ENCODE data around the gene HSPH1. TPM values are rescaled to one million over a fixed set of nuclear protein-coding genes. Genes with fewer than 3 reads are reported as not detected.
"Not testable (repeated sequence)": the region's sequence is repeated elsewhere in the genome, so short reads cannot be mapped to it uniquely, and the experiment has no call there.

HSPH1 gene
- total RNA-seq, 1 experiment from 2014 or later = 98.4 TPM

DNA sequence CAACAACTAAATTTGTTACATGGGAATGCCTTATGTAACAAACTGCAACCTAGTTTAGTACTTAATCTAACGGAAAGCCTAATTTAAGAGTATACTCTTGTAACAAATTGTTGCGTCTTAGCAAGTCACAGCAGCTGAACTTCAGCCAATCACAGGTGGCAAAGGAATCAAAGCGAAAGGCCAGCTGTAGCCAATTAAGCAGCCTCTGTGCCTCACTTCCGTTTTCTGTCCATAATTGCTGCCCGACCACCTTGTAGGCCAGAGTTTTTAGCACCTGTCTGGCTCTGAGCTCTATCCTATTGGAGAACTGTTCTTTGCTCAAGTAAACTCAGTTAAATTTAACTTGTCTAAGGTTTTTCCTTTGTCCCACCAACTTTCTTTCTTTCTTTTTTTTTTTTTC, 18.1 kb upstream of the HSPH1 start:
- in situ Hi-C loops (cut with HindIII; ENCODE audit: low sequenced_read_pairs) = no loop called here
- no peak for DNase-seq (ENCODE audit: low spot score)

DNA sequence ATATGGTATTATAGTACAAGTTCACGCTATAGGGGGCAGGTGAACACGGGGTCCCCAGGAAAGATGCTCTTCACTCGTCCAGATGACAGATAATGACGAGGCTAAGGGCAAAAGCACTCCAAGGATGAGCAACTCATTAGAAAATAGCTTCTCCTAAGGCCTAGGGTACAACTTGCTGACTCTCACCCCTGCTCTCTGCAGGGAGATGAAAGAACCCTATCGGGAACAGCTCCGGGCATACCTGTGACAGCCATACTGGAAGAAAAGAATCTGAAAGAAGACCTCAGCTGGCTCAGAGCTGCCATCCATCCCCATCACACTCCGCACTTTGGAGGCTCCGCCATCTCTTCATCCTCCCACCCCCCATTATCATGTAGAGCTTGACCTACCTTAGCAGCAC, 17.5 kb upstream of the HSPH1 start:
- no peak for DNase-seq (ENCODE audit: low spot score)
- in situ Hi-C loops (cut with HindIII; ENCODE audit: low sequenced_read_pairs) = no loop called here

DNA sequence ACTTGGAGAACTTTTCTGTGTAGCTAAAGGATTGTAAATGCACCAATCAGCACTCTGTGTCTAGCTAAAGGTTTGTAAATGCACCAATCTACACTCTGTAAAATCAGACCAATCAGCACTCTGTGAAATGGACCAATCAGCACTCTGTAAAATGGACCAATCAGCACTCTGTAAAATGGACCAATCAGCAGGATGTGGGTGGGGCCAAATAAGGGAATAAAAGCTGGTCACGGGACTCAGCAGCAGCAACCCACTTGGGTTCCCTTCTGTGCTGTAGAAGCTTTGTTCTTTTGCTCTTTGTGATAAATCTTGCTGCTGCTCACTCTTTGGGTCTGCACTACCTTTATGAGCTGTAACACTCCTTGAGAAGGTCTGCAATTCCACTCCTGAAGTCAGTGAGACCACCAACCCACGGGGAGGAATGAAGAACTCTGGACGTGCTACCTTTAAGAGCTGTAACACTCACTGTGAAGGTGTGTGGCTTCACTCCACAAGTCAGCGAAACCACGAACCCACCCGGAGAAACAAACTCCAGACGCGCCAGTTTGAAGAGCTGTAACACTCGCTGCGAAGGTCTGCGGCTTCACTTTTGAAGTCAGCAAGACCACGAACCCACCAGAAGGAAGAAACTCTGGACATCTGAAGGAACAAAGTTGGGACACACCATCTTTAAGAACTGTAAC, 16.2 kb upstream of the HSPH1 start:
- in situ Hi-C loops (cut with HindIII; ENCODE audit: low sequenced_read_pairs) = not testable (repeated sequence)

DNA sequence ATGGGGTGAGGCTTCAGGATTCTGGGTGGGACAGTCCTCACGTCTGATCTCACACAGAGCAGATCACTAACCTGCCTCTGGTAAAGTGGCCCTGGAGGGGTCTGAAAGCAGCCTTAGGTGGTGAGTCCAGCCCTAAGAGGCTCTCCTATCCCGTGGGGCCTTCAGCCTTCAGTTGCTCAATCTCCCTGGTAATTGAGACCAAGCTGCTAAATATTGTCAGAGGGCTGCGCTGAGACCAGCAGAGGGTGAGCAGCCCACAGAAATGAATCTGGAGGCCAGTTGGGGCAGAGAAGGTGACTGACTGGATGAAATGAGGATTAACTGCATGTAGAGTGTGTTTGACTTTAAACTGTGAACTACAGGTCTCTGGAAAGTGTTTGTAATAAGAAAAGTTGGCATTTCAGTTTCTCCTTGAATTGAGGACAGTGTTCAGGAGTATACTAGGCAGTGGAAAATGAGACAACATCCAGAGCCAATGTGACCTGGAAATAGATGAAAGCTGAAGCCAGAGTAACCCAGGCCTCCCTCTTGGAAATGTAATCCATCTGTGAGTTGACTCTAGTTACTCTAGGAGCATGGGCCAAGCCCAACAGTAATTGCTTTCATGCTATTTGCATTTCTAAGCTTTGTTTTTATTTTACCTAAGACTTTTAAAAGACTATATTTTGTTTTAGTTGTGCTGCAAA, 14.3 kb upstream of the HSPH1 start:
- in situ Hi-C loops (cut with HindIII; ENCODE audit: low sequenced_read_pairs) = no loop called here
- no peak for DNase-seq (ENCODE audit: low spot score)

More for the DNA sequence above, 16.2 kb upstream of the HSPH1 start:
- DNase-seq (ENCODE audit: low spot score) = not testable (repeated sequence)

DNA sequence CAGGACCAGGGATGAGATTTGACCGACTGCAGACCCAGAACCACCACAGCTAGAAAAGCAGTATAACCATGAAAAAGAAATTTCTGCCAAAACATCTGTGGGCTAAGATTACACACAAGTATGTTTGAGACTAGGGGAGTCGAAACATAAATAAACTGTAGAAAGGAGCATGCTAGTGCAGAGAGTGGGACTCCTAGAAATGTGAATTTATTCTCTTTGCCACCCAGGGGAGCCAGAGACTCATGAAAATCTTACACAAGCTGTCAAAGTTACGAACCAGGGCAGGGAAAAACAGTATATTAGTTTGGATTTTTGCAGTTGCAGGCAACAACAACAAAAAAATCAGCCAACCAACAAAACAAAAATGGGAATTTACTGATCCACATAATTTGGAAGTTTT, 12.3 kb upstream of the HSPH1 start:
- in situ Hi-C loops (cut with HindIII; ENCODE audit: low sequenced_read_pairs) = no loop called here
- DNase-seq (ENCODE audit: low spot score) = no peak

DNA sequence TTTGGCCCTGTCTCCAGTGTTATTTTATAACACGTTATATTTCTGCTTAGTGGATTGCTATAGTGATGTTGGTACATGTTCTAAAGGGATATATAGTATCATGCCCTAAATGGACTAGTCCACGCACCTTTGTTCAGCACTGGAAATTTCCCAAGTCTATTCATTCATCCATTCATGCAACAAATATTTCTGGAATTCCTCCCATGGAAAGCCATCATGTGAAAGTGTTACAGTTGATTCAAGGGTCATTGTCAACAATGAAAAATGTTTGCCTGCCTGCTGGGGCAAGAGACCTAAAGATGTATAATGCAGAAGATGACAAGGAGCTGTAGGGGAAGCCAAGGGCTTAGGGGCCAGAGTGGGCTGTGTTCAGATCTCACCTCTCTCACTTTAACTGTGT, 10.8 kb upstream of the HSPH1 start:
- in situ Hi-C loops (cut with HindIII; ENCODE audit: low sequenced_read_pairs) = no loop called here
- DNase-seq (ENCODE audit: low spot score) = no peak

DNA sequence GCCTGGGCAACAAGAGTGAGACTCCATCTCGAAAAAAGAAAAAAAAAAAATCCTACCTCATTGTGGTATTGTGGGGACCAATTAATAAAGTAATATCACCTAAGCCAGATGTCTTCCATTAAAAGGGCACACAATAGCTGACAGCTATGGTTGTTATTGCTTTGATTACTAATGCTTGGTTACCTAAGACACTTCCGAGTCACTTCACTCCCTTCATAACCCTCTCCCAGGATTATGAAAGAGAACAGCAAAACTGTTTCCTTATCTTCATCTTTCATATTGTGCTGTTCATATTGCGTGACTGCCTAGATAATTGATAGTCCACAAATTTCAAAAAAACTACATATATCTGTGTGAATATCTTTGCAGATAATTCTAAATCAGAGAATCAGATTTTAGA, 10.3 kb upstream of the HSPH1 start:
- in situ Hi-C loops (cut with HindIII; ENCODE audit: low sequenced_read_pairs) = no loop called here
- no peak for DNase-seq (ENCODE audit: low spot score)

DNA sequence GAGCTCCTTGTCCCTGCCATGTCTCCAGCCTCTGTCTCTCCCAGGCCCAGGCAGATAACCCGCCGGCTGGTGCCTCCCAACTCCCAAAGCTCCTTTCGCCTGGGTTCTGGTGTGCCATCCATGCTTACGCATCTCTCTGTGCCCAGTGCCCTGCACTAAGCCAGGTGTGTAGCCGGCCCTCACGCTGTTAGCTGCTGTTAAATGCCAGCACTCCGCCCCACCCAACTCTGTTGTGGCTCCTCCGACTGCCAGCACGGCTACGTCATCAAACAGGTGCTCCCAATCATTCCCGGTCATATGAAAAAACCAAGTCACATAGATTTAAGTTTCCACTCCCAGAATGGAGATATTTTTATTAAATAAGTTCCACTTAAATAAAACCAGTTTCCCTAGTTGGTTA, 7.0 kb upstream of the HSPH1 start:
- in situ Hi-C loops (cut with HindIII; ENCODE audit: low sequenced_read_pairs) = no loop called here
- DNase-seq (ENCODE audit: low spot score) = no peak

DNA sequence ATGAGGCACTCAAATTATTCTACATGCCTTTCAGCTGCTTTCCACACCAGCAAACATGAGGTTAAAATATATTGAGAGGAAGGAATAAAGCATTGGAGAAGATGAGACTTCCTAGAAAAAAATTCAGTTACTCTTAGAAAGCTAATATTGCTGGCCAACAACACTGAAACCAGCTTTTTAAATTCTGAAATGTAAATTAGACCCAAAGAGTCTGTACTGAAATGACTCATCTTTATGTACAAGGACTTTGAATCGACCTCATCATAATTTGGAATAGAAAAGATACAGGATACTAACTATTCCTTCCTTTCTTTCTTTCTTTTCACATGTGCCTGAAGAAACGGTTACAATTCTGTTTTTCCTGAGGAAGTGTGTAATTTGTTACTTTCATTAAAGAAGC, 6.5 kb upstream of the HSPH1 start:
- in situ Hi-C loops (cut with HindIII; ENCODE audit: low sequenced_read_pairs) = no loop called here

DNA sequence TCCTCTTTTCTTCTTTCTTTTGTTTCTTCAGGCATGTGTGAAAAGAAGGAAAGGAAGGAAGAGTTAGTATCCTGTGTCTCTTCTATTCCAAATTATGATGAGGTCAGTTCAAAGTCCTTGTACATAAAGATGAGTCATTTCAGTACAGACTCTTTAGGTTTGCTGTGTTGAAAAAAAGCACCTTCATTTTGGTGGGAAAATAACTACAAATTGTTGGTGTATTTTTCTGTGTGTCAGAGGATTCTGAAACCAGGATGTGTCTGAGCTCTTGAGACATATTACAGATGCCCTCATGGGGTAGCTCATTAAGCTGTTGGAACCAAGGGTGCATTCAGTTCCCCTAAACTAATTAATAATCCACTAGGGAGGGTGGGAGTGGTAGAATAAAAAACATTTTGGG, 5.8 kb upstream of the HSPH1 start:
- in situ Hi-C loops (cut with HindIII; ENCODE audit: low sequenced_read_pairs) = no loop called here
- DNase-seq (ENCODE audit: low spot score) = no peak

More for the DNA sequence above, 6.5 kb upstream of the HSPH1 start:
- no peak for DNase-seq (ENCODE audit: low spot score)

DNA sequence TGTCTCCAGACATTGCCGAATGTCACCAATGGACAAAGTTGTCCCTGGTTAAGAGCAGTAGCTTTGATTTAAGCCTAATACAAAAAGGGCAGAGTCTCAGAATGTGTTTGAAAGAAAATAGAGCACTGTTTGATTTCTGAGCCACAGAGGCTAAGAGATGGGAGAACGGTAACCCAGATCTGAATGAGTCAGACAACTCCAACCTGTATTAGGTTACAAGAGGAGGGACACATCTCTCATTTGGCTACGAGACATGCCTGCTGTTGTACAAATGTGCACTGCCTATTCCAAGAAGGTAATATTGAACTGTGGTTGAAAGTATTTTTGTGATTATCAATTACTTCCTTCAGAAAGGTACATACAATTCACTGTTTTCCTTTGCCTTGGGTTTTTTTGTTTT, 4.9 kb upstream of the HSPH1 start:
- in situ Hi-C loops (cut with HindIII; ENCODE audit: low sequenced_read_pairs) = no loop called here
- no peak for DNase-seq (ENCODE audit: low spot score)

DNA sequence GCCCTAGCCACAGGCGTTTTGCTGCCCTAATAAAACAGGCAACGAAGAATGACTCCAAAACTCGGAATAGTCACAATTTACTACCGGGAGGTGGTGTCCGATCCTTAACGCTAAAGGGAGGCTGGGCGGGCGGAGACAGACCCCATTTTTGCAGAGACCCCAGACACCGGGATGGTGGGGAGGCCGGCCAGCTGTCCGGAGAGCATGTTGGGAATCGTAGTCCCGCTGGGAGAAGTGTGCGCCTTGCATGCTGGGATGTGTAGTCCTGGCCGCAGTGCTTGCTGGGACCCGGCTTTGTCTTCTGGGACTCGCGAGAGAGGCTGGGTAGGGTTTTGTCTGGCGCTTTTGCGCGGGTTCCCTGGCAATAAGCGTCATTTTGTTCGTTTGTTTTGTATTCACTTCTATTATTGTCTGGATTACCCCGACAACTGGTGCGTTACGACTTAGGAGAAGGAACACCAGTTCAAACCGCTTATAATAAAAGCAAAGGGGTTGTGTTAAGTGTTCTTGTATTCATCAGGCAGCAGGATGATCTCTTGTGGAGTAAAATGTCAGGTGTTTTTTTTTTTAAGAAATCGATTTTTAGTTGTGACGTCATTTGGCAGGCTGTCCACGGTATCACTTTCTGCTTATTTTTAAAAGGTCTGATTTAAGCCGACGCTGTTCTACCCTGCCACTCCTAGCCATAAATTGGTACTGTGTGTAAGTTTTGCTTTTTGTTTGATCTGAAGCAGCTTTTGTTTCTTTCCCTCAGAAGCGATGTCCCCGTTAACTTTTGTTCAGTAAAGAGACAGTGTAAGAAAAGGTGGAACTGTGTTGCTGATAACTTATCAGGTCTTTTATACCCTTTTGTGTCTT, 676 bp upstream of the HSPH1 start:
- DNase-seq (ENCODE audit: low spot score) = peak; percentile 97
- in situ Hi-C loops (cut with HindIII; ENCODE audit: low sequenced_read_pairs) = no loop called here

DNA sequence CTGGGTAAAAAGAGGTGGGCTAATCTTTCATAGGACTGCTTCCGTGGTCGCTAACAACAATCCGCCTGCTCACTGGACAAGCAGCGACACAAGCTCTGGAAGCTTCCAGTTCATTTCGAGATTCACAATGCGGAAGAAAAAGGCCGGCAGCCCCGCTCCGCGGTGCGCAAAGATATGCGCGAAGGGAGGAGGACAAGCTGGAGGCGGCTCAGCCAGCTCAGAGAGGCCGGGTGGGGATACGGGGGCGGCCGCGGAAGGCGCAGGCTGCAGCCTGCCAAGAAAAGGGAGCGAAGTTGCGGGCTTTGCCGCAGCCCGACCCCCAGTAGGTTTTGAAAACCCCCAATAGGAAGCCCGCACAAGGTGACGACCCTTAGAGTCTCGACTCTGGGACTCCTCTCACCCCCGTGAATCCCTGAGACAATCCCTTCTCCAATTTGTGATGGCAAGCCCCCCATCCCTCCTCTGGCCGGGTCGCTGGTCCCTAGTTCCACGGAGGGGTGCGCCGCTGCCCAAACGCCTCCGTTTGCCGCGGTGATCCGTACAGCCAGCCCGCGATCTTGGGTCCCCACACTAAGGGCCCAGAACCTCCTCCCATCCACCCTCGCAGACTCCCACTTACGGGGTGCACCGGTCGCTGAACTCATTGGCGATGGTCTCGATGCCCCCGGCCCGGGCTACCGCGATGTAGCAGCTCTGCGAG, 697 bp downstream of the HSPH1 start:
- in situ Hi-C loops (cut with HindIII; ENCODE audit: low sequenced_read_pairs) = no loop called here
- peak; percentile 49 for DNase-seq (ENCODE audit: low spot score)

DNA sequence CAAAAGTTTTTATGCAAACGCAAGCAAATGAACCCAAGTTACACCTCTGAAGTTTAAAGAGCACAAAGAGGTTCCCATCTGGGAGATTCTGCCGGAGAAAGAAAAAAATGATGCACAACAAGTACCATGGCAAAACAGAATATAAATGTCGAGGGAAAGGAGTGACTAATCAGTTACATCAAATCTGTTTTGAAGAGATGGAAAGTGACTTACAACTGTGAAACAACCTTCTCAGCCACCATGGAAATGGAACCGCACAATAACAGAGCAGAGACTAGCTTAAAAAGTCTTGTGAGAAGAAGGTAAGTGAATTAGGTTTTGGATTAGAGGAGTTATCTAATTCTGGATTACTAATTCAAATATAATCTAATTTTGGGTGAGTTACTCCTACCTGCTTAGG, 2.4 kb downstream of the HSPH1 start:
- DNase-seq (ENCODE audit: low spot score) = no peak
- in situ Hi-C loops (cut with HindIII; ENCODE audit: low sequenced_read_pairs) = no loop called here

DNA sequence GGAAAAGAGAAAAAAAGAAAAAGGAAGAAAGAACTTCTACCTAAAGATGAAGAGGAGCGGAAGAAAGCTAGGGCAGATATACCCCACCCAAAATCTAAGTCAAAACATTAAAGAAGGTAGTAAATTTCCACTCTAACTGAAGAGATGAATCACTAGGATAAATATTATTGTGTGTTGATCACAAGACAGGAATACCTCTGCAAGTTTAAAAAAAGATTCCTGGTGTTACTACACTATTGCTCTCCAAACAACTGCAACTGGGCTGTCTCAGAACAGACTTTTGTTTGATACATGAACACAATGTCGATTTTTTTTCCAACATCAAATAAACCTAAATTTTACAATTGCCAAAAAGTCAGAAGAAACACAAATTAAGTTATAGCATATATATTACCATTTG, 6.8 kb downstream of the HSPH1 start:
- in situ Hi-C loops (cut with HindIII; ENCODE audit: low sequenced_read_pairs) = no loop called here
- DNase-seq (ENCODE audit: low spot score) = no peak

DNA sequence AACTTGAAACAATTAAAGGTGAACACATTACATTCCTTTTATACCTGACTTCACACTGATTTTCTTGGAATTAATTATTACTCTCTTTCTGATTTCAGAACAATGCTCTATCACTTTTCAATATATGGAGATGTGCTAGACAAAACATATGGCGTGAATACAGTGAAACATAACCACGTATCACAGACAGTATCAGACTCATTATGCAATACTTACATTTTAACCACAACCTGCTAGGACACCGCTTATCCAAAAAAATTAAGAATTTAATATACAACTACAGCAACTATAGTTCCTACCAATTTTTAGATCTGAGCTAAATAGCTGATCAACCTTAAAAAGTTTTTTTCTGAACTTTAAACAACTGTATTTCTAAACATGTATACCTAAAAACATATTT, 9.9 kb downstream of the HSPH1 start:
- no peak for DNase-seq (ENCODE audit: low spot score)
- in situ Hi-C loops (cut with HindIII; ENCODE audit: low sequenced_read_pairs) = no loop called here

DNA sequence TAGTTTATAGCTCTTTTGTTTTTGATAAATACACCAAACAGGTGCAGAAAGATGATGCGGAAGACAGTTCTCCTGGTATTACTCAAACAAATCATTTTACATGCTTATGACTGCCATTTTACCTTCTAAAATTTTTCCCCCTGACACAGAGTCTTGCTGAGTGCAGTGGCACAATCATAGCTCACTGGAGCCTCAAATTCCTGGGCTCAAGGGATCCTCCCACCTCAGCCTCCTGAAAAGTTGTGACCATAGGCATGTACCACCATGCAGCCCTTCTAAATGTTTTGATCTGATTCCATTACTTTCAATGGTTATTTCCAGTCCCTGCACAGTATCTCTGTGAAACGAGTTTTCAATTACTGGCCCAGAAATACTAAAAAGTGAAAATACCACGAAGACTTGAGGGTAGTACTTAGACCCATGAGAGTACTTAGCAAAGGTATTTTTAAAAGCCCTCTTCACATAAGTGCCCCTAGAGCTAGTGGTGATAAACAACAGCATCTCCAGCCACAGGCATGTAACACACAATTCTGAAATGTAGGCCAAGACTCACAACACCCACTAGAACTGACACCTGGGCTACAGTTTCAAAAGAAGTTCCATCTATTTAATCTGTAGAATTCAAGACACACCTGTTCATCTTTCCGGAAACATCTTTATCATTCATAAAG, 11.3 kb downstream of the HSPH1 start:
- in situ Hi-C loops (cut with HindIII; ENCODE audit: low sequenced_read_pairs) = no loop called here
- no peak for DNase-seq (ENCODE audit: low spot score)

DNA sequence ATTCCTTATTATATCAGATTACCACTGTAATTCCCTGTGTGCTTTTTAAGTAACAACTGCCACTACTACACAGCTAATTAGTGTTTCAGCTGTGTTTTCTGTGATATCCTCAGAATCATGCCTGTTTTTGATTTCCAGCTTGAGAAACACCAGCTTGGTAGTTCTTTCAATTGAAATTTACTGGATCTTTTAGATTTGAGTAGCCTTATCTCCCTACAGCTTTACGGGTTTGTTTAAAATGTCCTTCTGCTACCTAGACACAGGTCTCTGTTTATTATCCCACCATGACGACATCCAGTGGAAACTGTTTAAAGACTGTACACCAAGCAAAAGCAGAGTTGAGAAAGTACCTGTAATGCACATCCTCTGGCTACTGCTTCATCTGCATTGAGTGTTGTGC, 12.1 kb downstream of the HSPH1 start:
- DNase-seq (ENCODE audit: low spot score) = no peak
- in situ Hi-C loops (cut with HindIII; ENCODE audit: low sequenced_read_pairs) = no loop called here

DNA sequence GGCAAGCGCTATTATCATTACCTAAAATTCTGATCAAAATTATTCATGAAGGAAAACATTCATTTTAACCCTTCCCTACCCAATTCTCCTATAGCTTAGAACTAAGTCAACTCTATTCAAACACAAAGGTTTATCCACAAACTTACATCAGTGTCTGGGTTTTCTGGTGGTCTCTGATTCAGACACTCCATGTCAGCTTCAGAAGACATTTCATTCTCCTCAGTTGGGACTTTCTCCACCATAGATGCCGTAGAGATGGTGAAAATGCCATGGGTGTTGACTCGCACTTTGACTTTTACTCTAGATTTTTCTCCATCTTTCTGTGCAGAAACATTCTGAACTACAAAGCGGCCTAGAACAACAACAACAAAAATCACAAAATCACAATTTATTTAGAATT, 16.3 kb downstream of the HSPH1 start:
- in situ Hi-C loops (cut with HindIII; ENCODE audit: low sequenced_read_pairs) = no loop called here
- DNase-seq (ENCODE audit: low spot score) = no peak
